GM18873 (cell line): ENCODE results near the gene TXNDC11.

Experiments
- ATAC-seq: cut with Tn5 transposase; IDR thresholded peaks from one replicate; pipeline ENCODE4 v1.9.1; 2021; ENCODE audit warnings: mild to moderate bottlenecking, moderate library complexity, moderate number of reproducible peaks; ENCODE audit not compliant: unreplicated experiment, low FRiP score

The TXNDC11 gene

GRCh38 chr16:11692651-11693050 is 50.0 kb downstream of the TXNDC11 start:
- ATAC-seq = no peak

- ATAC-seq = no peak
These were observed 50.5 kb downstream of the TXNDC11 start for GRCh38 chr16:11692171-11692570.

DNA sequence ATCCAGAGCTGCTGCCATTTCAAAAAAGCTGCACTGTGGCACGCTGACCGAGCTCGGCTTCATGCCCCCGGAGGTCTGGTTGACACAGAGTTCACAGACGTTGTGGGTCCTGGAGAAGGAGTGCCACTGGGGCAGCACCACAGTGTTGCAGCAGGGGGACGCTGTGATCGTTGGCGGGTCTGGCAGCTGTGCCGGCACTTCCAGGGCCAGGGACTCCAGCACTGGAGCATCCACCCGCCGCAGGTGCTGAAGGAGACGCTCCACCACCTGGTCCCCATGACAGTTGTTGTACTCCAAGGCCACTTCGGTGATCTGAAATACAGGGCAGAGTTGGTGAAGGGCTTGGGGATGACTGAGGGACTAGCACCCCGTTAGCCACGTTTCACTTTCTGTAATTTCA is 50.9 kb downstream of the TXNDC11 start:
- ATAC-seq = no peak

GRCh38 chr16:11691235-11691634 is 51.4 kb downstream of the TXNDC11 start:
- ATAC-seq = no peak

- ATAC-seq = peak; percentile 78
These were observed 53.4 kb downstream of the TXNDC11 start for GRCh38 chr16:11689031-11689840.

GRCh38 chr16:11688520-11688886 is 54.2 kb downstream of the TXNDC11 start:
- no peak for ATAC-seq

GRCh38 chr16:11687601-11688519 is 54.8 kb downstream of the TXNDC11 start:
- ATAC-seq = no peak

DNA sequence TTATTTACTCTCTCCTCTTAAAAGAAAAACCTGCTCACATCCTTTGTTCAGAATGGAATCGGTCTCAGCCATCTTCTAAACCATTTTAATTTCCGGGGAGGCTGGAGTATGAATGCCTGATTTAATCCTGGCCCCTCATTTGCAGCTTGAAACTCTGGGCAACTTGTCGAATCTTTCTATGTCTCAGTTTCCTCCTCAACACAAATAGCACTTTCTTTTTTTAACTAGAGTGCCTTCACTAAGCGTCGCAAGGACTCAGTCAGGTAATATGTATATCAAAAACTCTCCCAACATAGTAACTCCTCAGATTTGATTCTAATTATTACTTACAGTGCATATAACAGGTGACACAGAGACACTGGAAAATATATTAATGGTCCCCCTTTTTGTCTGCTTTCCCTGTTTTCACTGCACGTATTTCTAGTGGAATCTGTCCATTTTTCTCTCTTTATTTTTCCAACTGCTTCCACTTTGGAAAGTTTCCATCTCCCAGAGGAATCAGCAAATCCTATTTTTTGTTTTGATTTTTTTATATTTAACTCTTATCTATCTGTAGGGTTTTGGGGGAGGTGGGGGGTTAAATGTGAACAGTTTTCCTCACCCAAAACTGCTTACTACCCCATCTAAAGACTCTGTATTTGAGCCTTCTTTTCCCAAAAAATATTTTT is 55.8 kb downstream of the TXNDC11 start:
- no peak for ATAC-seq

DNA sequence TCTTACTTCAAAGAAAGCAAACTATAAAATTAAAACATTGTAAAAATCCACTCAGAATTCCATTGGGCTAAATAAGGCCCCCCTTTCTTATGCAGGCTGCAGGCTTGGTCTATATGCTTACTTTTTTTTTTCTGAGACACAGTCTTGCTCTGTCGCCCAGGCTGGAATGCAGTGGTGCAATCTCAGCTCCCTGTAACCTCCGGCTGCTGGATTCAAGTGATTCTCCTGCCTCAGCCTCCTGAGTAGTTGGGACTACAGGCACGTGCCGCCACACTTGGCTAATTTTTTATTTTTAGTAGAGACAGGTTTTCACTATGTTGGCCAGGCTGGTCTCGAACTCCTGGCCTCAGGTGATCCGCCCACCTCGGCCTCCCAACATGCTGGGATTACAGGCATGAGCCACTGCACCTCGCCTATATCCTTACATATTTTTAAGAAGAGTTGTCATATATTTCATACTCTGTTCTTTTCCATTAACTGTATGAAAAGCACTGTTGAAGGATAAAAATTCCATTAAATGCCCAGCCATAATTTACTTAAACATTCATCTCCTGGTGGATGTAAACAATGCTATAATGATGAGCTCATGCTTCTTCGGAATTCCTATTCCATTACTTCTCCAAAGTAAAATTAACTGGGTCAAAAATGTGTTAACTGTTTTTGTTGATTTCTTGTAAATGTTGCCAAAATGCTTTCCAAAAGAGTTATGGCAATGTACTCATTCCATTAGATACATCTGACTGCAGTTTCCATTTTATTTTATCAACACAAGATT is 56.6 kb downstream of the TXNDC11 start:
- no peak for ATAC-seq

DNA sequence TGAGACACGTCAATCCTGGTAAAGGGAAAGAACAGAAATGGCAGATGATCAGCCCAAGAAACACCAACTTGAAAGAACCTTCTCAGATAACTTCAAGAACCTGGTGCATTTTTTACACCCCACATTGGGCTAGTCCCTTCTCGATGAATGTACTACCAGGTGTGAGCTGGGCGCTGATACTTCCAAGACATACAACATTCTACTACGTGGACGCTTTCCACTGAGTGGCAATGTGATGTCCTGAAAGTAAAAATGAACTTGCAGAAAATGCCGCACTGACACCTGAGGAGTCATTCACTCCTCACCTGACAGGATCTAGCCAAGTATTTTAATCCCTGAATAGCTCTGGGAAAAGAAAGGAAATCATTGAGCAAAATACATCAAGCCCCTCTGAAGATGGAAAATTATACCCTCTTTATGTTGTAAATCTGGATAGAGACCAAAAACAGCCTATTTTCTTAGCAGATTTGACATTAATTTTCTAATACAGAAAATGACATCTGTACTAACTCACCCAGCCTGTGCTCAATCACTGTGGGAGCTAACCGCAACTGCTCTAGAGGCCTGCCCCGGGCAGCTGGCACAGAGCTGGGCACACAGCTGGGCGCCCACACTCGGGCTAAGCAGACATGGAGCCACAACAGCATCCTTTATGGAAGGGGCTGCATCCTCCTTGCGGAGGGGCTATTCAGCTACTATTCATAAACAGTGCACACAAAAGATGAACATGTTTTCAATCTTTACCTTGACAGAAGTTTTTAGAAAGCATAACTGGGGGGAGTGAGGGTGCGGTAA is 58.2 kb downstream of the TXNDC11 start:
- ATAC-seq = no peak

- no peak for ATAC-seq
These were observed 59.5 kb downstream of the TXNDC11 start for GRCh38 chr16:11683145-11683544.

GRCh38 chr16:11682655-11683096 is 60.0 kb downstream of the TXNDC11 start:
- no peak for ATAC-seq

DNA sequence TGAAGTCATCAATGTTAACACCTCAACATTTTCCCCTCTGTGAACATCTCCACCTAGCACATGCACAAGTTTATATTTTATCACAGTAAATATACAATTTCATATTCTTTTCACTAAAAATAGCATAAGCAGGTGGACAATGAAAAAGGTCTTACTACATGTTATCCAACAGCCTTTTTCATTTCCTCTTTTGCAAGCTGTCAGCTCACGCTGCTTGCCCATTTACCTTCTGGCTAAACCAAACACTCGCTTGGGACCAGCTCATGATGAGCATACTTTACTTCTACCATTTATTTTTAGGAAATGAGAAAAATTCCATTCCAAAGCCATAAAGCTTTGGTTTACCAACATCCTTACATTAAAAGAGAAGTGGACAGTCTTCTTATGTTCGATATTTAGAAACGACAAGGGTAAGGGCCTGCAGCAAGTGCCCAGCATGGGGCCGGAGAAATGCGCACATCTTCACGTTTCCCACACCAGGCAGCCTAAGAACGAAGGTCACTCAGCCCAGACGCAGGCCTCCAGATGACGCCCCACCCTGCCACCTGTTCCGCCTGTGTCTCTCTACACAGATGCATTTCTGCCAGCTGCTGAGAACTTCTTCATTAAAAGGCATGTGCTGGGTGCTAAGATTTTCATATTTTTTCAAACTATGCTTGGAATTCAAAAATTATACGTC is 60.5 kb downstream of the TXNDC11 start:
- ATAC-seq = no peak

DNA sequence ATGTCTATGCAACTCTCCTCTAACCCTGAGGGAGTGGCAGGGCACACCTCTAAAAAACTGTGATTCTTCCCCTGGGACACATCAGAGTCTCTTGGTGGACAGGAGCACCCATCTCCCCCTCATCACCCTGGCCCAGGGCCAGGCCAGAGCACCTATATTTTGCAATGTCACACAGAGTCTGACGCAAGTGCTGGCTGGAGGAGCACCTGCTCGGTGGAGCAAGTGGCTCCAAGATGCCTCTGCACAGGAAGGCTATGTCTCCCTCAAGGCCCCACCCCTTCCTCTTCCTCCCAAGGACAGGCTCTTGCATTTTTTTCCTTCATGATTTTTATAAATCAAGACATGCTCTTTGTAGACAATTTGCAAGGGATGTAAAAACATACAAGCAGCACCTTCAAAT is 61.1 kb downstream of the TXNDC11 start:
- ATAC-seq = no peak

- no peak for ATAC-seq
These were observed 62.4 kb downstream of the TXNDC11 start for GRCh38 chr16:11679941-11680911.

DNA sequence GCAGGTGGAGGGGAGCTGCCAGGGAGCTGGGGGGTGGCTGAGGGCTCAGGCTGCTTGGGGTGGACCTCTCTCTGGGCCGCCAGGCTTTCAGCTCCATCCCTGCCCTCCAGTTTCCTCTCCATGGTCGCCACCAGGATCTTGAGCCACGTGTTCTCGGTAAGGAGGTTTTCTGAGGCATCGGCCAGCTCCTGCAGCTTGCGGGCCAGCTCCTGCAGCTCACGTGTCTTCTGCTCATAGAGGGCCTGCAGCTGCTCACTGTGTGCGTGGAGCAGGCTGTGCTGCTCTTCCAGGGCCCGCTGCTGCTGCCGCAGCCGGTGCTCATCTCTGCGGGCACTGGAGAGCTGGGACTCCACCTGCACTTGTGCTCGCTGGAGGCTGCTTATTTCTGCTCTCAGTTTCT is 63.4 kb downstream of the TXNDC11 start:
- no peak for ATAC-seq

DNA sequence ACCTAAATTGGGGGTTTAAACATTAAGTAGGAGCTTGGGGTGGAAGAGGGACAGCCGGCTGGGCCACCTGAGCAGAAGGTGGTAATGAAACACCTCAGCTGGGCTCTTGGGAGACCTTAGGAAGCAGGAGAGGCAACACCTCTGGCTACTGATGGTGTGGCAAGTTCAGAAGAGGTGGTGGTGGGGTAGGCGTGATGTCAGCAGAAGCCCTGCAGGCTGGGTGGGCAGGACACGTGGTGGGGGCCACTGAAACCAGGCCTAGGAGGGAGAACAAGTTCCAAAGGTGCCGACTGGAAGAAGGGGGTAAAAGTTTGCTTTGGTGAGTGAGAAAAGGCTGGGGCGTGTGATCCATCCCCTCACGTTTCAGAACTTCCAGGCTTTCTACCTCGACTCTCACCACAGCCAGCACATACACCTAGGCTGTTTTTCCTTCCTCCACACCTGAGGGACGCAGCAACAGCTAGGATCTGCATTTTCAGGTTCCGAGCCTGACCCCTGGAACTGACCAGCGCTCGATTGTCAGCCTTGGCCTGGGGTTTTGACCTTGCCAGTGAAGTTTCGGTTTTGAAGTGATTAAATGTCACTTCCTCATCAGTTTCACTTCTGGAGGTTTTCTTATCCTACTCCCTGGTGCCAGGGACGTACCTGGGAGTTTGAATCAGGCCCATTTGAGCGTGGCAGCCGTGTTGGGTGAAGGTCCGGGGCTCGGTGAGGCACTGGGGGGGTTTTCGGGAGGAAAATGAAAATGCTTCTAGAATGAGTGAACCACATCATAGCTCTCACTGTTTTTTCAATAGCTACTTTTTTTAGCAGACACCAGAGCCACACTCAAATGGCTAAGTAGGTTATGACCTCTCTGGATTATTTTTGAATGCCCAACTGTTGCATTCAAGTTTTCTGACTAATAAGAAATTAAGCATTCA is 64.4 kb downstream of the TXNDC11 start:
- ATAC-seq = no peak
